Thymus (tissue), 11 donors: ENCODE results near the gene GTF2H2C_2.
"Not testable (repeated sequence)": the region's sequence is repeated elsewhere in the genome, so short reads cannot be mapped to it uniquely, and the experiment has no call there.

Source experiments
- DNase-seq, 9 donors: peaks; one replicate each; pipeline ENCODE4 v3.0.0-alpha.2; 2013; ENCODE audit warnings: low spot score in 9 of 9, low read depth in 6 of 9, missing footprints in 1 of 9
- H3K27ac ChIP-seq, 2 donors: one replicate each; pipeline ENCODE4 v1.5.1; 2013; ENCODE audit warnings: control low read depth in 1 of 2, low read depth in 1 of 2, low read length in 1 of 2, mild to moderate bottlenecking in 1 of 2, moderate library complexity in 1 of 2
- H3K27me3 ChIP-seq, 2 donors: one replicate each; pipeline ENCODE4 v1.5.1; 2013; ENCODE audit warnings: low read length in 1 of 2; ENCODE audit not compliant: control insufficient read depth in 2 of 2, insufficient read depth in 1 of 2
- H3K36me3 ChIP-seq, 2 donors: one replicate each; pipeline ENCODE4 v1.5.1; 2013; ENCODE audit warnings: low read length in 1 of 2, mild to moderate bottlenecking in 1 of 2, moderate library complexity in 1 of 2; ENCODE audit not compliant: control insufficient read depth in 2 of 2, insufficient read depth in 2 of 2
- H3K4me1 ChIP-seq, 2 donors: one replicate each; pipeline ENCODE4 v1.5.1; 2013; ENCODE audit warnings: low read length in 2 of 2; ENCODE audit not compliant: control insufficient read depth in 2 of 2, insufficient read depth in 2 of 2
- H3K4me3 ChIP-seq, 2 donors: one replicate each; pipeline ENCODE4 v1.5.1; 2013; ENCODE audit warnings: low read length in 2 of 2, control low read depth in 1 of 2, mild to moderate bottlenecking in 1 of 2
- H3K9me3 ChIP-seq, 2 donors: one replicate each; pipeline ENCODE4 v1.5.1; 2013; ENCODE audit warnings: low read length in 1 of 2, mild to moderate bottlenecking in 1 of 2; ENCODE audit not compliant: control insufficient read depth in 2 of 2, insufficient read depth in 1 of 2
- WGBS: extraction: QIAGEN DNeasy Blood & Tissue Kit; methylation state at CpG from one replicate; pipeline ENCODE4 v1.1.7; 2013; 5-methylcytosine and 5-hydroxymethylcytosine counted together
- donor health status: healthy.

The GTF2H2C_2 gene

GRCh38 chr5:70415117-70415516 is at the start of gene GTF2H2C_2:
Gene GTF2H2C_2 (plus strand): TSS chr5:70415368.
- H3K27ac ChIP-seq, H3K36me3 ChIP-seq, H3K27me3 ChIP-seq, H3K4me1 ChIP-seq, H3K4me3 ChIP-seq, DNase-seq, H3K9me3 ChIP-seq: not testable (repeated sequence)
- WGBS: no CpG with 5 or more reads among the region's 39 CpGs

GRCh38 chr5:70400984-70401686 is 14.0 kb upstream of the GTF2H2C_2 start:
- H3K36me3 ChIP-seq, DNase-seq, H3K4me1 ChIP-seq, H3K27me3 ChIP-seq, H3K9me3 ChIP-seq: not testable (repeated sequence)
- WGBS: 0% methylated on average over 23 of the region's 71 CpGs
- Histone ChIP-seq H3K4me3 (peak overlapping the region; percentile 40 to 55), H3K27ac (peak overlapping the region; percentile 70 to 86)

- H3K36me3 ChIP-seq, DNase-seq: not testable (repeated sequence)
- no CpG with 5 or more reads among the region's 1 CpG for WGBS
Observed at GRCh38 chr5:70421322-70421721, 6.2 kb downstream of the GTF2H2C_2 start.

GRCh38 chr5:70423215-70423614 is 8.0 kb downstream of the GTF2H2C_2 start:
- not testable (repeated sequence) for H3K4me3 ChIP-seq, H3K36me3 ChIP-seq, DNase-seq, H3K4me1 ChIP-seq, H3K27me3 ChIP-seq, H3K27ac ChIP-seq, H3K9me3 ChIP-seq
- WGBS: no CpG with 5 or more reads among the region's 3 CpGs

More at GRCh38 chr5:70421322-70421721, 6.2 kb downstream of the GTF2H2C_2 start:
- not testable (repeated sequence) for H3K27me3 ChIP-seq, H3K4me1 ChIP-seq, H3K27ac ChIP-seq, H3K4me3 ChIP-seq, H3K9me3 ChIP-seq

- H3K4me3 ChIP-seq, DNase-seq, H3K4me1 ChIP-seq, H3K36me3 ChIP-seq, H3K27ac ChIP-seq, H3K27me3 ChIP-seq, H3K9me3 ChIP-seq: not testable (repeated sequence)
- no CpG with 5 or more reads among the region's 2 CpGs for WGBS
Observed at GRCh38 chr5:70438518-70438917, 23.4 kb downstream of the GTF2H2C_2 start.

GRCh38 chr5:70449565-70449964 is 34.4 kb downstream of the GTF2H2C_2 start:
- not testable (repeated sequence) for H3K27me3 ChIP-seq, H3K4me1 ChIP-seq, H3K9me3 ChIP-seq, H3K4me3 ChIP-seq, H3K27ac ChIP-seq, DNase-seq, H3K36me3 ChIP-seq
- no CpG with 5 or more reads among the region's 1 CpG for WGBS

- WGBS: no CpG with 5 or more reads among the region's 7 CpGs
- not testable (repeated sequence) for H3K4me1 ChIP-seq, DNase-seq, H3K27ac ChIP-seq, H3K4me3 ChIP-seq, H3K9me3 ChIP-seq, H3K36me3 ChIP-seq, H3K27me3 ChIP-seq
Observed at GRCh38 chr5:70451249-70451984, 36.2 kb downstream of the GTF2H2C_2 start.

GRCh38 chr5:70457093-70457492 is 41.9 kb downstream of the GTF2H2C_2 start:
- H3K36me3 ChIP-seq, H3K27ac ChIP-seq, H3K27me3 ChIP-seq, H3K4me3 ChIP-seq, H3K9me3 ChIP-seq, DNase-seq, H3K4me1 ChIP-seq: not testable (repeated sequence)
- WGBS: no CpG with 5 or more reads among the region's 6 CpGs

- not testable (repeated sequence) for DNase-seq, H3K27ac ChIP-seq, H3K36me3 ChIP-seq, H3K4me3 ChIP-seq, H3K9me3 ChIP-seq, H3K4me1 ChIP-seq, H3K27me3 ChIP-seq
- WGBS: 98% methylated on average over 7 of the region's 13 CpGs
Observed at GRCh38 chr5:70459188-70459587, 44.0 kb downstream of the GTF2H2C_2 start.
